HG02798 (cell line): Measurements from ENCODE around the gene CTSH.
"Not testable (repeated sequence)": the region's sequence is repeated elsewhere in the genome, so short reads cannot be mapped to it uniquely, and the experiment has no call there.

Experiments
- ATAC-seq: cut with Tn5 transposase; IDR thresholded peaks from one replicate; pipeline ENCODE4 v1.9.1; 2021; ENCODE audit warnings: mild to moderate bottlenecking; ENCODE audit not compliant: unreplicated experiment, poor library complexity

Gene CTSH

DNA sequence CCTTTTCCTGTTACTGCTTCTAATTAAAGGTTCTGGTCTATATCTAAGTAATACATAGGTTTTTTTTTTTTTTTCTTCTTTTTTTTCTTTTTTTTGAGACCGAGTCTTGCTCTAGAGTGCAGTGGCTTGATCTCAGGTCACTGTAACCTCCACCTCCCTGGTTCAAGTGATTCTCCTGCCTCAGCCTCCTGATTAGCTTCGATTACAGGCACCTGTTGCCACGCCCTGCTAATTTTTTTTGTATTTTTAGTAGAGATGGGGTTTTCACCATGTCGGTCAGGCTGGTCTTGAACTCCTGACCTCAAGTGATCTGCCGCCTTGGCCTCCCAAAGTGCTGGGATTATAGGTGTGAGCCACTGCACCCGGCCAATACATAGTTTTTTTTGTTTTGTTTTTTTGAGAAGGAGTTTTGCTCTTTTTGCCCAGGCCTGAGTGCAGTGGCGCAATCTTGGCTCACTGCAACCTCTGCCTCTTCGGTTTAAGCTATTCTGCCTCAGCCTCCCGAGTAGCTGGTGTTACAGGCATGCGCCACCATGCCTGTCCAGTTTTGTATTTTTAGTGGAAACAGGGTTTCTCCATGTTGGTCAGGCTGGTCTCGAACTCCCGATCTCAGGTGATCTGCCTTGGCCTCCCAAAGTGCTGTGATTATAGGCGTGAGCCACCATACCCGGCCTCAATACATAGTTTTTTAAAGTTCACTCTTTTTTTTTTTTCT, 43.9 kb downstream of the CTSH start:
- ATAC-seq, result not testable (repeated sequence)

DNA sequence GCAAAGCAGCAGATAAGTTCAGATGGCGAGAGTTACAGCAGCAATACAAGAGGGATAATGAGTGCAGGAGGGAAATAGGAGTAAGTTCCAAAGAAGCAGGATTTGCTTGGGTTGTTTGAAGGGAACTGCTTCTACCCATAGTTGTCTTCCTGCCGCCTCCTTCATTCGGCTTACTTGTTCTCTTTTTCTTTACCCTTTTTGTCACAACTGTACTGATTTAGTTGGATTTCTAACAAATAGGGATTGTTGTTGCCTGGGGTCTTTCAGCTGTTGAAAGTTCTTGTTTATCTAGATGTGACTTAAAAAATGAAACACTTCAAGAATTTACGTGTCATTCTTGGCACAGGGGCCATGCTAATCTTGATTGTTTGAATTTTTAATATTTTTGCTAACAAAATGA, 46.3 kb downstream of the CTSH start:
- no peak for ATAC-seq

GRCh38 chr15:78895471-78895870, 49.4 kb downstream of the CTSH start:
- no peak for ATAC-seq

- ATAC-seq, result no peak
Measured at GRCh38 chr15:78893538-78893937, 51.3 kb downstream of the CTSH start.

GRCh38 chr15:78889000-78889399, 55.8 kb downstream of the CTSH start:
- ATAC-seq, result no peak

- no peak for ATAC-seq
Measured at GRCh38 chr15:78881681-78882080, 63.2 kb downstream of the CTSH start.

DNA sequence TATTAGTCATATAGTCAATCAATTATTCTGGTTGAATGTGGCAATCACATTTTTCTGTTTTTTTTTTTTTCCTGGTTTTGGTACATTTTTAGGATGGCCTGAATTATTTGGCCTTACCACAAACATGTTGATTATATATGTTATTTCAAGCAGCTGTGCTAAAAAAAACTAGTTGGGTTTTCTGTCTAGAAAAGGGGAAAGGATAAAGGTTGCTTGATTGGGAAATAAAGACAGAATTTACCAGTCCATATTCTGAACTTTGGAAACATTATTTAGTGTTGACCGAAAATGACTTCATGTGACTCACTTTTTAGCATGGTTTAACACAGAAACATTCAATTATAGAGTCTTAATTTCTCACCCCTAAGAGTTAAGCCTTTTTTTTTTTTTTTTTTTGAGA, 64.0 kb downstream of the CTSH start:
- no peak for ATAC-seq

- ATAC-seq, result no peak
Measured at GRCh38 chr15:78880242-78880533, 64.7 kb downstream of the CTSH start.

GRCh38 chr15:78879517-78880241, 65.2 kb downstream of the CTSH start:
- no peak for ATAC-seq

- ATAC-seq, result no peak
Measured at GRCh38 chr15:78878356-78878755, 66.5 kb downstream of the CTSH start.

GRCh38 chr15:78876954-78877353, 67.9 kb downstream of the CTSH start:
- ATAC-seq, result not testable (repeated sequence)

DNA sequence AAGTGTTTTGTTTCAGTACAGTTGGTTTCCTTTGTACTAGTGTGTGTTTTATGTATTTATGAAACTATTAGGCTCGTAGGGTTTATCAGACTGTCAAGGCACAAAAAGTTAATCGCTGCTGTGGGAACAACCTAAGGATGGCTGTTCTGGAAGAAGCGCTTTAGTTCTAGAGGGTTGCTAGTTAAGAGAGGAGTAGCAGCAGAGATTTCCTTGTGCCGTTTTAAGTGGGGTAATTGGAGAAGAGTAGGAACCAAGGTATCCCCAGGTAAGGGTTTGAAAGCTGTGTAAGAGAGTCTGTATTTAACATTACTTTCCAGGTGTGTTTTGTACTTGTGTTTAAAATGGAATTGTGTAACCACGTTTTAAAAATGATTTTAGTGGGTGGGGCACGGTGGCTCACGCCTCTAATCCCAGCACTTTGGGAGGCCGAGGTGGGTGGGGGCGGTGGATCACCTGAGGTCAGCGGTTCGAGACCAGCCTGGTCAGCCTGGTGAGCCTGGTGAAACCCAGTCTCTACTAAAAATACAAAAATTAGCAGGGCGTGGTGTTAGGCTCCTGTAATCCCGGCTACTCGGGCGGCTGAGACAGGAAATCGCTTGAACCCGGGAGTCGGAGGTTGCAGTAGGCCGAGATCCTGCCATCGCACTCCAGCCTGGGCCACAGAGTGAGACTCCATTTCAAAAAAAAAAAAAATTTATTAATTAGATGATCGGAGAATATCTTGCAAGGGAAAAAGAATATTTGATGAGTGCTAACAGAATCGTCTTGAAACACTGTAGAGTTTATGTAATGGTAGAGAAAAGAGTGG, 69.5 kb downstream of the CTSH start:
- ATAC-seq, result no peak

GRCh38 chr15:78873793-78874765, 70.8 kb downstream of the CTSH start:
- ATAC-seq, result no peak

- peak; percentile 78 for ATAC-seq
Measured at GRCh38 chr15:78872972-78873792, 71.7 kb downstream of the CTSH start.

GRCh38 chr15:78872155-78872971, 72.5 kb downstream of the CTSH start, which contains the start of gene MORF4L1:
MORF4L1 (plus strand) TSS chr15:78872890; CDS start chr15:78873018, 128 bp downstream.
- ATAC-seq, result peak; percentile 88

DNA sequence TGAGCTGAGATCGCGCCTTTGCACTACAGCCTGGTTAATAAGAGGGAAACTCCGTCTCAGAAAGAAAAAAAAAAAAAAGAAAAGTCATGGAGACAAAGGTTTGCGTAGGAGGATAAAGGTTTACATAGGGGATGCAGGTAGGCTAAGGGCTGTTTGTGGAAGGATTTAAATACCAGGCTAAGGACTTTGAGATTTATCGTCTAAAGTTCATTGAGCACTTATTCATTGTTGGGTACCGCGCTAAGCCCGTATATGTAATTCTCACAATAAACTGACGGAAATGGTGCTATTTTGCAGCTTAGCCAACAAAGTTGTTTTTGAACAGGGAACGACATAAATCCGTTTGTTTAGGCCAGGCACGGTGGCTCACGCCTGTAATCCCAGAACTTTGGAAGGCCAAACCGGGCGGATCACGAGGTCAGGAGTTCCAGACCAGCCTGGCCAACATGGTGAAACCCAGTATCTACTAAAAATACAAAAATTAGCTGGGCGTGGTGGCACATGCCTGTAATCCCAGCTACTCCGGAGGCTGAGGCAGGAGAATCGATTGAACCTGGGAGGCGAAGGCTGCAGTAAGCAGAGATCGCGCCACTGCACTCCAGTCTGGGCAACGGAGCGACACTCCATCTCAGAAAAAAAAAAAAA, 73.2 kb downstream of the CTSH start:
- not testable (repeated sequence) for ATAC-seq
